Measurements from ENCODE around the gene MPND.

Gene MPND

DNA sequence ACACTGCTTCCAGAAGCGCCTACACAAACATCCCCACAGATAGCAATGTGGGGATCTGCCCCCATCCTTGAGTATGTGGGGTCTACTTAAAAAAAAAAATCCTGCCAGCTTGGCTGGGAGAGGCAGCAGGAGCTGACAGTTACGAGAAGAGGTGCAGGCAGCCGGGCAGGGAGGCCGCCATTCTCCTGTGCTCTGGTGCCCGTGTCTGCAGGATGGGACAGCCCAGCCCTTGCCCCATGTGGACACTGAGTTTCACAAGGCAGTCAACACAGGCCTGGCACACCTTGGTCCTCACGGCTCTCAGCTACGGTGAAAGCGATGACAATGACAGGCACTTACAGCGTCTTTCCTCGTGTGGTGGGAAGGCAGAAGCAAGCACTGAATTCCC lies 24.0 kb downstream of the MPND start:
- Histone ChIP-seq H3K4me1 (peaks cover 74% of the 10 kb centered on the region), H3K4me3 (no peak overlapping the region), H3K4me2 (peak overlapping the region; percentile 100), H3K27ac (peak overlapping the region; percentile 73), H3K36me3 (peaks cover 53% of the 10 kb centered on the region), H4K20me1 (peaks cover 76% of the 10 kb centered on the region), H3K9ac (peak overlapping the region; percentile 39; the same call in 1 of the 2 replicates), H3K9me3 (no peaks in the 10 kb centered on the region), H3K27me3 (no peaks in the 10 kb centered on the region)
- no peak for TF ChIP-seq Cebpa-rat (IDR thresholded peaks at IDR 0.05)

DNA sequence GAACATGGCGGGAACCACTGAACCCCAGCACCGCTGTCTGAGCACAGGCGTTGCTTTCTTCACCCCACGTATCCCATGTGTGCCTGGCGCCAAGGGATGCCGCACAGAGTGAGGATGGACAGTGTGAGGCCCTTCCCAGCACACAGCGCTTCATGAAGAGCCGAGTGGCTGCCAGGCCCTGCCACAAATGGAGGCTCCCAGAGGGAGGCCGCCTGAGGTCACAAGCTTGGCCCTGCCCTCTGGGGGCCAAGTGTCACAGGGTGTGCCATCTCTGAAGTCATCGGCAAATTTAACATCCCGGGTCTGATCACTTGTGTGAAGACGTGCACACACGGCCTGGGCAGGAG lies 24.4 kb downstream of the MPND start:
- Histone ChIP-seq H3K27ac (peak overlapping the region; percentile 73), H3K9ac (peak overlapping the region; percentile 39; the same call in 1 of the 2 replicates)

DNA sequence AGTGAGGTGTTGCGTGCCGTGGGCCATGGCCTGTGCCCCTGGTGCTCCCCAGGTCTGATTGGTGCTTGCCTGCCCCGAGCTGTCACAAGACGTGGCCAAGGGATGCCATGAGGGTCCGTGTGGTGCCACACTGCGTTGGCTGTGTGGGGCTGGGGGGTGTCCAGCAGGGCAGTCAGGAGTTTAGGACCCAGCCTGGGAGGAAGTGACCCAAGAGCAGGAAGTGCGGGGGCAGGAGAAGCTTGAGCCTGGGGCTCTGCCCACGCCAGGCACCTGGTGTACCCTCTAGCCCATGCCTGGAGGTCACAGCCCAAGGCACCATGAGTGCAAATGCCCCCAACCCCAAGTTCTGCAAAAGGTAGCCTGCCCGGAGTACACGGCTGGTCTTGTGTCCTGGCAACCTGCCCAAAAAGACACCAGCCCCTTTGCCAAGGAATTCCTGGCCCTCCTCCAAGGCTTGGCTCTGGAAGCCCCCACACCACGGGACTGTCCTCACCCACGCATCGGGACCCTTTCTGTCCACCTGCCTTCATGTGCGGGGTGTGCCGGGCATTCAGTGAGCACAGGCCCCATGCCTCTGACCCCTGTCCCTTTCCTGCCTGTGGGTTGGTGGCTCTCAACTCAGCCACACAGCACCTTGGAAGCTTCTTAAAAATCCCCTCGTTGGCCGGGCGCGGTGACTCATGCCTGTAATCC lies 24.9 kb downstream of the MPND start:
- peaks cover 83% of the 10 kb centered on the region for H3K4me1 ChIP-seq
- H3K9me3 ChIP-seq, result no peaks in the 10 kb centered on the region
- H3K4me2 ChIP-seq, result peak overlapping the region; percentile 100
- no peak for TF ChIP-seq Cebpa-rat (IDR thresholded peaks at IDR 0.05)
- H3K4me3 ChIP-seq, result no peak overlapping the region; the same call in 1 of the 2 replicates
- H3K36me3 ChIP-seq, result peaks cover 44% of the 10 kb centered on the region
- H3K9ac ChIP-seq, result peak overlapping the region; percentile 39
- peaks cover 85% of the 10 kb centered on the region for H4K20me1 ChIP-seq
- peak overlapping the region; percentile 73 for H3K27ac ChIP-seq
- no peaks in the 10 kb centered on the region for H3K27me3 ChIP-seq

More for the DNA sequence above, 24.4 kb downstream of the MPND start:
- Histone ChIP-seq H3K9me3 (no peaks in the 10 kb centered on the region), H3K27me3 (no peaks in the 10 kb centered on the region), H3K36me3 (peaks cover 49% of the 10 kb centered on the region), H4K20me1 (peaks cover 80% of the 10 kb centered on the region), H3K4me2 (peak overlapping the region; percentile 100), H3K4me1 (peaks cover 78% of the 10 kb centered on the region), H3K4me3 (no peak overlapping the region; the same call in 1 of the 2 replicates)
- TF ChIP-seq Cebpa-rat (IDR thresholded peaks at IDR 0.05), result no peak

DNA sequence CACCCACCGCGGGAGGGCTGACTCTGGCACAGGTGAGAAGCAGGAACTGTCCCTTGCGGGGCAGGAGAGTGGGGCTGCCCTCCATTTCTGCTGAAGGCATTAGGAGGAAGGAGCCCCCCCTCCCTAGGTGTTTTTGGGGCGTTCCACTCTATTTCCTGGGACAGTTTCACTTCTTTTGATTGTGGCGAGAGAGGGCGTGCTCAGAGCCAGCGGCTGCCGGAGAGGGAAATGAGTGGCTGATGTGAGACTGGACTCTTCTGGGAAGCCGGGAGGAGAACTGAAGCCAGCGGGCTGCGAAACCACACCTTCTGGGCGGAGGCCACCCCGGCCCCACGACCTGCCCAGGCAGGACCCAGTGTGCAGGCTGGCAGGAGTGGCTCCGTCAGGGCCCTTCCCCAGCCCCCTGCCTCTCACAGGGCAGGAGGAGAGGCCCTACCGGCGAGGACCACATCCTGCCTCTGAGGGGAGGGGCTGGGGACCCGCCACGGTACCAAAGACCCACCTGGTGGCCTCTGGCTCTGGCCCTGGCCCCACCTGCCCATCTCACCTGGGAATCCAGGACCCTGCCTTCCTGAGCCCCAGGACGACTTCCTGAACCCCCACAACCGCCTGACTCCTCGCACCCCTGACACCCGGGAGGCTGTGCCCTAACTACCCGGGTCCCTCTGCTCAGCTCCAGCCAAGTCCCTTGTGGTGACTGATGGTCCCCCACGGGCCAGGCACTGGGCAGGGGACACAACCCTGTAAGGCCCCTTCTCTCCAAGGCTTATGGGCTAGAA lies 25.9 kb downstream of the MPND start:
- Histone ChIP-seq H3K9me3 (no peaks in the 10 kb centered on the region), H4K20me1 (peaks cover 91% of the 10 kb centered on the region), H3K9ac (peak overlapping the region; percentile 74), H3K4me3 (peak overlapping the region; percentile 58), H3K4me1 (peaks cover 93% of the 10 kb centered on the region), H3K27me3 (no peaks in the 10 kb centered on the region), H3K36me3 (peaks cover 34% of the 10 kb centered on the region), H3K4me2 (peak overlapping the region; percentile 100), H3K27ac (peak overlapping the region; percentile 87)
- TF ChIP-seq Cebpa-rat (IDR thresholded peaks at IDR 0.05), result no peak

DNA sequence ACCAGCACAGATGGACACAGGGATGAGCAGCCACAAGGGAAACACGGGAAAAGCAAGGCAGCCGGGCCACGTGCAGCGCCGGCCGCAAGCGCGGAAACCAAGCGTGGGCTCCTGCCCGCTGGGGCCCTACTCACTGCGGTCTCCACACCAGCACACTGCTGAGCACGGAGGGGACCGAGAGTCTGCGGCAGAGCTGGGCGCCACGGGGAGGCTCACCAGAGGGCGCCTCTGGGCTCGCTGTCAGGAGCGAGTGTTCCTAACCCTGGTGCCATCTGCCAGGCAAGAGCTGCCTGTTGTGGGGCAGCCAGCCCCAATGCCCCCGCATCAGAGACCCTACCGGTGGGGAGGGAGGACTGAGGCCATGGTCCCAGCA lies 26.5 kb downstream of the MPND start:
- Histone ChIP-seq H4K20me1 (peaks cover 96% of the 10 kb centered on the region), H3K27ac (peak overlapping the region; percentile 87), H3K9ac (peak overlapping the region; percentile 74), H3K4me2 (peak overlapping the region; percentile 100), H3K36me3 (peaks cover 30% of the 10 kb centered on the region), H3K4me1 (peaks cover 99% of the 10 kb centered on the region), H3K27me3 (no peaks in the 10 kb centered on the region), H3K4me3 (peak overlapping the region; percentile 58), H3K9me3 (no peaks in the 10 kb centered on the region)
- TF ChIP-seq Cebpa-rat (IDR thresholded peaks at IDR 0.05), result no peak

DNA sequence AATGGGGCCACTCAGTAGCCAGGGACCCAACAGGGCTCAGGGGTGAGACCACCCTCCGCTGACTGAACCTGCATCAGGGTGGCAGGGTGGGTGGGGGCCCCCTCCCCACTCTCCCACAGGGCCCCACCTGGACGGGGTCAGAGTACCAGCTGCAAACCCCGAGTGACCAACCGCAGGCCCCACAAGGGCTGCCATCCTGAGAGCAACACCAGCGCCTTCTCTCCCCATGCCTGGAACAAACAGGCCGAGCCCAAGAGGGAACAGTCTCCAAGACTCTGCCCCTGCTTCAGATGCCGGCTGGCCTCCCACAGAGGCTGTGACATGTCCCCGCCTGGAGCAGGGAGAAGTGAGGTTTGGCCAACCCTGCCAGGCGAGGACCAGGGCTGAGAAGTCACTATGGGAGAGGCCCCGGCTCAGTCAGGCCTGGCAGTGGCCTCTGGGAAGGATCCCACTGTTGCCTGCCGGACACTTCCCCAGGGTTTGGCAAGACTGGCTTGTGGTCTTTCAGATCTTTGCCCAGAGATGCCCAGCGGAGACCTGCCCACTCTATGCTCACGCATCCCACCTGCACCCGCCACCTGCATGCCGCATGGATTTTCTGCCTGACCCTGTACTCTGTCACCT lies 27.2 kb downstream of the MPND start:
- peaks cover 98% of the 10 kb centered on the region for H4K20me1 ChIP-seq
- H3K9me3 ChIP-seq, result no peaks in the 10 kb centered on the region
- H3K27me3 ChIP-seq, result no peaks in the 10 kb centered on the region
- H3K4me2 ChIP-seq, result peak overlapping the region; percentile 100
- H3K4me3 ChIP-seq, result peak overlapping the region; percentile 58; the same call in 1 of the 2 replicates
- peak overlapping the region; percentile 87 for H3K27ac ChIP-seq
- H3K9ac ChIP-seq, result peak overlapping the region; percentile 74
- H3K4me1 ChIP-seq, result peaks cover 99% of the 10 kb centered on the region
- H3K36me3 ChIP-seq, result peaks cover 24% of the 10 kb centered on the region
- TF ChIP-seq Cebpa-rat (IDR thresholded peaks at IDR 0.05), result no peak

DNA sequence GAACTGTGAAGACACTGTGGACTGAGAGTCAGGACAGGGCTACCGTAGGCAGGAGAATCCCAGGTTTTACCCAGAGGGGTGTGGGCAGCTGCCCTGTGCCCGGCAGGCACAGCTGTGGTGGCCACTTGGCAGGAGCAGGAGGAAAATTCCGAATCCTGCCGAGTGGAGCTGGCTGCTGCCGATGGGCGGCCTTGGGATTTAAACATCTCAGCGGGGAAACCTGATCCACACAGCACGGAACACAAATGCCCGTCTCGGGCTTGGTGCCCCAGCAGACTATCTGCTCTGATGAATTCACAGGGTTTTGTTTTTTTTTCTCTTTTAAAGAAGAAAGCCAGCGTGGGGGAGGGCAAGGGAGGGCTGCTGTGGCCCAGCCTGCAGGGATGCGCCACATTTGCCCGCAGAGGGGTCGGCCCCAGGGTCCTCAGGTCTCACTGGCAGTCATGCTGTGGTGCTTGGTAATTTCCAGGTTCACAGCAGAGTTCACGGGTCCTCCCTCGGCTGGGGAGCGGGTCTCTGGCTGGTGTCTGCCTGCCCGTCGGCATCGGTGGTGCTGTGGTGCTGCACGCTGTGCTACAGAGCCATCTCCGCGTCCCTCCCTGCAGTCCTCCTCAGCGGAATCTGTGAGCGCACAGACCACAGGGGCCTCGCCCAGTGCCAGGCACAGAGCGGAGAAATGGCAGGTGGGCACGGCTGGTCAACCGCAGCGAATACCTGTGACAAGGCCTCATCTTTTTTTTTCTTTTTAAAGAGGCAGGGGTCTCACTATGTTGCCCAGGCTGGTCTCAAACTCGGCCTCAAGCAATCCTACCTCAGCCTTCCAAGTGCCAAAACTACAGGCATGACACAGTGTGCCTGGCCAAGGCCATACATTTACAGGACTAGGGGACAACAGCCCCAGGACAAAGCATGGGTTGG lies 28.1 kb downstream of the MPND start:
- peaks cover 14% of the 10 kb centered on the region for H3K36me3 ChIP-seq
- peak overlapping the region; percentile 87 for H3K27ac ChIP-seq
- no peak overlapping the region for H3K4me3 ChIP-seq
- no peak for TF ChIP-seq Cebpa-rat (IDR thresholded peaks at IDR 0.05)
- no peaks in the 10 kb centered on the region for H3K9me3 ChIP-seq
- peaks cover 99% of the 10 kb centered on the region for H3K4me1 ChIP-seq
- H3K9ac ChIP-seq, result peak overlapping the region; percentile 74
- no peaks in the 10 kb centered on the region for H3K27me3 ChIP-seq
- peak overlapping the region; percentile 100 for H3K4me2 ChIP-seq
- peaks cover 98% of the 10 kb centered on the region for H4K20me1 ChIP-seq

DNA sequence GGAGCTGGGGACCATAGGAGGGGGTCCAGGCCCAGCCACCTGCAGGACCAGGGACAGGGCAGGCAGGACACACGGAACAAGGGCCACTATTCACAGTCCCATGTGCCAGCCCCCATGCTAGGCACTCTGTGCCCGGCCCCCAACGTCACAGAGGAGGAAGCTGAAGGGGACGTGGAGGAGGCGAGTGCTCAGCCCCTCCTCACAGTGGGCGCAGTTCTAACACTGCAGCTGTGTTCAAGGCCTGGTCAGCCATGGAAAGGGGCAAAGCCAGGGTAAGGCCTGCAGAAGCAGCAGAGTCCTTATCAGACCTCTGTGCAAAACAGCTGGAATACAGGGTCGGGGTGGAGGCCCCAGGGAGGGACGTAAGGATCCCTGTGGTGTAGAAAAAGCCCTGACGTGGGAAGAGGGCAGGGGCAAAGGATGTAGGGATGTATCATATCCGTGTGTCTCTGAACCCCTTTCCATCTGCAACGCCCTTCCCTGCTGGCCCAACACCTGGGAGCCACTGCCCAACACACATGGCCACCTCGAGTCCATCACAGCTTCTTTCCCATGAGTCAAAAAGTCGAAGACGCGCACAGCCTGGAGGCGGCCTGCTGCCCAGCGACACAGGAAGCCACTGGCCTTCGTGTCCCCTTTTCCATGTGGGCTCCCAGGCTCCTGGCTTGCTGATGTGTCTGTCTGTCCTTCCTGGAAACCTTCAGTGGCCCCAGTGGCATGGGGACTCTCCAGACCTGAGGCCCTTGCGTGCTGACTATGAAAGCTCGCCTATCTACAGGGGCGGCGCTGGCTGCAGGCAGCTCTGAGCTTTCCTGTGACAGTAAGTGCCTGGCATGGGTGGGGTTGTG lies 29.0 kb downstream of the MPND start:
- Histone ChIP-seq H3K4me3 (no peak overlapping the region), H3K27ac (no peak overlapping the region; the same call in 1 of the 2 replicates), H3K36me3 (peaks cover 8% of the 10 kb centered on the region; the same call in 1 of the 2 replicates), H3K4me2 (peak overlapping the region; percentile 100), H3K27me3 (no peaks in the 10 kb centered on the region), H3K9me3 (no peaks in the 10 kb centered on the region), H3K9ac (peak overlapping the region; percentile 74), H3K4me1 (peaks cover 100% of the 10 kb centered on the region), H4K20me1 (peaks cover 100% of the 10 kb centered on the region)
- no peak for TF ChIP-seq Cebpa-rat (IDR thresholded peaks at IDR 0.05)
